ENCODE results near the gene SHC4.

The SHC4 gene

DNA sequence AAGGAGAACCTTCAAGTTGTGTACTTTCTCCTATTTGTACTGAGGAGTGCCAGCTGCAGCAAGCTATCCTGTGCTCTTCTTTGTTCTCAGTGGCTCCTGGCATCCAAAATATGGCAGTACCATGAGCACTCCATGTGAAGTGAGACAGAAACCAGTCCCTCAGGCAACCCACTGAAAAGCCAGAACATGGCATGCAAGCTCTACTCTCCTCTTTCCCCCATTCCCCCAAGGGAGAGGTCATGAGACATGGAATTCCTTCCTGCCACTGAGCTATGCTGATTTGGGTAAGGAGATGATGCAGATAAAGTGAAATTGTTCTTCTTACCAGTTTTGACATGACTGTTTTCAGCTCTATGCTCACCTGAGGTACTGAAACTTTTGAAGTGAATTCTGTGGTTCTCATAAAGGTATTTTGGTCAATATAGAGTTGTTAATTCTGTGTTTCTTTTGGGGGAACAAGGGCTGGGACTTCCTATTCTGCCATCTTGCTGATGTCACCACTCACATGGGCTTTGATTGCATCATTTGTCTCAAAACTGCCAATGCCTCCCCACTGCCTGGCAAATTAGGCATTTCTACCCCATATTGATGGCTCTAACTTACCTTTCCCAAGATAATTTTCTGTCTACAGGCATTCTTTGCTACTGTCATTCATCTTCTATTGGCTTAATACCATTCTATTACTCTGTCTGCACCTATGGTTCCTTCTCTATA, 130.0 kb downstream of the SHC4 start:
- DNase-seq: no peak

DNA sequence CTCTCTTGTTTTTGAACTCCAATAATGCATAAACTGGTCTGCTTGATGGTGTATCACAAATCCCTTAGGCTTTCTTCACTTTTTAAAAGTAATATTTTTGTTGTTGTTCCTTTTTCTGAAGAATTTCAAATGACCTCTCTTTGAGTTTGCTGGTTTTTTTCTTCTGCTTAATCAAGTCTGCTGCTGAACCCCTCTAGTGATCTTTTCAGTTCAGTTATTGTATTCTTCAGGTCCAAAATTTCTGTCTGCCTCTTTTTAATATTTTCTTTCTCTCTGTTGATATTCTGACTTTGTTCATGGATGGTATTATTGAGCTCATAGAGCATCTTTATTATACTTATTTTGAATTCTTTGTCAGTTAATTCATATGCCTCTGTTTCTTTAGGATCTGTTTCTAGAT, 131.1 kb downstream of the SHC4 start:
- no peak for DNase-seq

DNA sequence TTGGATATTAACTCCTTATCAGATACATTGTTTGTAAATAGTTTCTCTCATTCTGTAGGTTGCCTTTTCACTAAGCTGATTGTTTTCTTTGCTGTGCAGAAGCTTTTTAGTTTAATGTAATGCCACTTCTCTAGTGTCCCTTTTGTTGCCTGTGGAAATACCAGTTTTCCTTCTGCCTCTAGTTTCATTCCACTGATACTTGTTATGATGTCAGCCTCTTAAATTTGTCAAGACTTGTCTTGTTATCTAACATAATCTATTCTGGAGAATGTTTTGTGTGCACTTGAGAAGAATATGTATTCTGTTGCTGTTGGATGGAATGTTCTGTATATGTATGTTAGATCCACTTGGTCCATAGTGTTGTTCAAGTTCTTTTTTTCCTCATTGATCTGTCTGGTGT, 134.8 kb downstream of the SHC4 start:
- DNase-seq: no peak

DNA sequence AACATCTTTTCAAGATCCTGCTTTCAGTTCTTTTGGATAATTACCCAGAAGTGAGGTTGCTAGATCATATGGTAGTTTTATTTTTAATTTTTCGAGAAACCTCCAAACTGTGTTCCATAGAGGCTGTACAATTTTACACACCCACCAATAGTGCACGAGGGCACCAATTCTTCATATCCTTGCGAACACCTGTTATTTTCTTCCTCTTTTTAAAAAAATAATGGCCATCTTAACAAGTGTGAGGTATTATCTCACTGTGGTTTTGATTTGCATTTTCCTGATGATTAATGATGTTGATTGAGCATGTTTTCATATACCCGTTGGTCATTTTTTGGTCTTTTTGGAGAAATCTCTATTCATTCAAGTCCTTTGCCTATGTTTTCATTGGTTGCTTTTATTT, 135.2 kb downstream of the SHC4 start:
- no peak for DNase-seq

DNA sequence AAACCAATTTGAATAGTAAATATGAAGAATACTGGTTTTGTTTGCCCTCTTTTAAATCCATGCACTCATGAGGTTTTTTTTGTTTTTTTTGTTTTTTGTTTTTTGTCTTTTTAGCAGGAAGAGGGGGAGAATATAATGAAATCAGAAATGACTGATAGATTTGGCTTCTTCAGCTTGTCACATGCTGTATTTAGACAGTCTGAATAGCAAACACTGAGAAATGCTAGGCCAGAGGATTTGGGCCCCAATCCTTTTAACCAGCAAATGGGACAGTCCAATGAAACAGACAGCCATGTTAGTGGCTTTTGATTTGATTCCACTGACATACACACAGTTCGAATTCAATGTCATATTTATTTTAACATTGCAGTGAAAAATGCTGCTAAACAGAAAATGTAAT, 138.6 kb downstream of the SHC4 start:
- DNase-seq: no peak

DNA sequence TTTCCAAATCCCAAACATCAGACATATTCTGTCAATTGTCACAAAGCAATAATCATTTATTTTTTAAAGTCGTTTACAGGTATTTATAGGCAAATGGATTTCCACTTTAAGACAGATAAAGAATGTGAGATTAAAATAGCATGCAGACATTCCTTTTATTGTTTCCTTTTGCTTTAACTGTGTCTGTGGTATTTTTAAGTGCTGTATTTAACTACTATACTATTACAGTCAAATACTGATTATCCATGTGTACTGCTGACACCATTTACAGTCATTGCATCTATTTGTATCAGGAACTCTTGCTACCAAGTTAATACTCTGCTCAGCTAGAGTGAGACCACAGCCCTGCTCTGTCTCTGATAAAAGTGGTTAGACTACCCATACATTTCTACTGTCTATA, 140.0 kb downstream of the SHC4 start:
- DNase-seq: no peak

DNA sequence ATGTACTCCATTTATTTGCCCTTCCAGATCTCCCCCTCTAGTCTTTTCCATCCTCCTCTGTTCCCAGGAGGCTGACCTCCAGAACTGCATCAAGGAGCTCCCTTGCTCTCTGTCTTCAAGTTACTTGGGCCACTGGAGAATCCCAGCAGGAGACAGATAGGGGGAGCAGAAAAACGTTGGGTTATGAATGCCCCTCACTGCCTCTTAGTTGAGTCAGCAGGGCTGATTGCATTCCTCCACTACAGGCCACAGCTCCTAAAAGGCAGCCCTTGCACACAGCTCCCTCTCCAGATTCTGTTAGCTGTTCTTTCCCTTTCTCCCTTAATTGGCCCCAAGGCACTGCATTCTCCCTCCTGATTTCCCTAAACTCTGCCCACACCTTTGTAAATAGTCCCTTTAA, 140.5 kb downstream of the SHC4 start:
- no peak for DNase-seq

DNA sequence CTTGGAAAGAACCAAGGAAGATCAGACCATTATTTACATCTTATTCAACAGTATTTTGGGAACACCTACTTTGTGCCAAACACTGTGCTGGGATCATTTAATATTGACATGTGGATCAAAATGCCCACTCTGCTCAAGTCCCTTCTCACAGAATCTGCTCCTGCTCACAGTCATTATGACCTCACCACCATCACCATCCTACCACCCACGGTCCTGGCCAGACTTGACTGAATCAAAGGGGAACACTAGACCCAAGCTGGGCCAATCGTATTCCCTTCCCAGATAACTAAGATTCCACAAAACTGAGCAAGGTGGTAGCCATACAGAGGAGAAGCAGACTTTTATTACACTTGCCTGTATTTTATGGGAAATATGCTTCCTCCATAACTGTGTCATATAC, 149.4 kb downstream of the SHC4 start:
- DNase-seq: no peak

DNA sequence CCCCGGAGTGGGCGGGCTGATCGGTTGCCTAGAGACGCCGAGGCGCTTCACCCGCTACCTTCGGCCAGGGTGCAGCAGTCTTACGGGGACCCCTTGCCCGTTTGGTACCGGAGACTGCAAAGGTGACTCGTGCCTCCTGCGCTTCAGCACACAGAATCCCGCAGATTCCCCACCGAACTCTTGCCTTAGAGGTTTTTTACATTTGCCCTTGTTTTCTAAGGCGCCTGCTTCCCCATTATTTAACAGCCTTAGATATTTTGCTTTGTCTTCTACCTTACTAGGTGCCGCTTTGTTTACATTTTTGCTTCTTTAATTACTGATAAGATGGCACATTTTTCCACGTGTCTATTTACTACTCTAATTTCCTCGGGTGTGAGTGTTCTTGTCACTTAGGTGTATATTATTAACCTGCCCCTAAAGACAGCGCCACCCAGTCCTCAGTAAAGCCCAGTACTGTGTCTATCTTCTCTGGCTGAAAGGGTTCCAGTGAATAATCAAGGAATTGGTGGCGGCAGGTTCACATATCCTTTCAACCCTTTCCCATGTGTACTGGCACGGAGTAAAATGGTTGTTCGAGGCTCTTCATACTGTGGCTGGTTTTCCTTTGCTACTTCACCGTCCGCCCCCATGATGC, 152.3 kb downstream of the SHC4 start:
- DNase-seq: no peak

DNA sequence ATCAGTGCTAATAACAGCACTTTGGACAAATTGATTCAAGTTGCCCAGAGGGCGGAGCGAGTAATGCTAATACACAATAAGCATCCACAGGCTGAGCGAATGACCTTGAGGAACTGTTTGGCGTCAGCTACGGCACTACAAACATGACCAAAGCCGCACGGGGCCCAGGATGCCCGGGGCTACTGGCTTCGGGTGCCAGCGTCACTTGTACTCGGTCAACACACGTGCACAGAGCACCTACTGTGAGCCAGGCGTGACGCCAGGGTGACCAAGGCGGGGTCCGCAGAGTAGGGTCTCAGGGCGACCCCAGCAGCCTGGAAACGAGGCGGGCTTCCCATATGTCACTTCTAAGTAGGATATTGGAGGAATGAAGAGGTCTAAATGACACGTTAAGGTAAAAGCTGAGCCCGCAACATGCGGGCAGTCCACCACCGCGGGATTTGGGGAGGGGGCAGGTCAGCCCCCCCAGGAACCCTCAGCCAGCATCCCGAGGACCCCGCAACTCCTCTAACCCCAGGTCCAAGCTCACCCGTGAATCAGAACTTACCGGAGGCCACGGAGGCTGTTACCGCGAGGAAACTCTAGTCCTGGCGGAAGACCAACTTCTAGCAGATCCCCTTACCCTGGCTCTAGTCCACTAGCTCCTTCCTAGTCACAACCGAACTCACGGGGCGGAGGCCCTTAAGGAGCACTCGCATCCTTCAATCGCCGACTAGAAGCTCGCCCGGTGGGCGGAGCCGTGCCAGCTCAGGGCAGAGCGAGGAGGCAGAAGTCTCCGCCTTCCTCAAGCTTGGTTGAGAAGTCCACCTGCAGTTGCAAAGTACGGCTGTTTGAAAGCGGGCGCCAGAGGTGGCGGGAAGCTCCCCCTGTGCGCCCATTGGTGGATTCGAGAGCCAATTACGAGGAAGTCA, 153.1 kb downstream of the SHC4 start, which contains the start of gene CEP152:
CEP152 (minus strand) TSS at position 656 of the 911 bp plus-strand sequence. CDS start 5,420 bp downstream, outside the sequence.
- peak; percentile 87 for DNase-seq

DNA sequence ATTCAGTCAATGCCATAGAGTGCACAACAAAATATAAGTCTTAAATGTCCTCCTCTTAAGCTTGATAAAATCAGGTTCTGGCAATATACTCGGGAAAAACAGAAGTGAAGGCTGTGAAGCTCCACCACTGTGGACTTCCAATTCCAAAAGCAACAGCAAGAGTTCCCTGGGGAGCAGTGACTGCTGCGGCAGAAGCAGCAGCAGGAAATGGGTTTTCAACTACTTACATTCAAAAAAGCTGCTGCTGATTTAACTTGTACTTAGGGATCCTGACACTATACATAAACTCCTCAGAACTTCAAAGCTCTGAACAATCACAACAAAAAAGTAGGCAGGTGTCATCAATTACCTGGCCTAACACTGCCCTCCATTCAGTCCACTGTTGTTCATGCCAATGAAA, 157.6 kb downstream of the SHC4 start:
- no peak for DNase-seq

DNA sequence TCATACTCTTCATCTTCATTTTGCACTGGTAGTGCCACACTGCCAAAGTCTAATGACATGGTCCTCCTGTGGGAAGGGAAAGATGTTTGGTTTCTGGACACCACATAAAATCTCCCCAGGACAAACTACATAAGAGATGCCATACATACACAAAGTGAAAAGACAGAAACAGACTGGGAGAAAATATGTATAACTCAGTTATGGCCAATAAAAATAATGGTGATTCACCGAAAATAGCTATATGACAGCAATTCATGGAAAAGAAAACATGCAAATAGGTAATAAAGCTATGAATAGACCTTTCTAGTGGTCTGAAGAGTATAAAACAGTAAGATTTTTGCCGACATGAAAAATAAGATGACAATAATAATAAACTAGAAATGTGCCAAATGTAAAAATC, 158.1 kb downstream of the SHC4 start:
- no peak for DNase-seq

DNA sequence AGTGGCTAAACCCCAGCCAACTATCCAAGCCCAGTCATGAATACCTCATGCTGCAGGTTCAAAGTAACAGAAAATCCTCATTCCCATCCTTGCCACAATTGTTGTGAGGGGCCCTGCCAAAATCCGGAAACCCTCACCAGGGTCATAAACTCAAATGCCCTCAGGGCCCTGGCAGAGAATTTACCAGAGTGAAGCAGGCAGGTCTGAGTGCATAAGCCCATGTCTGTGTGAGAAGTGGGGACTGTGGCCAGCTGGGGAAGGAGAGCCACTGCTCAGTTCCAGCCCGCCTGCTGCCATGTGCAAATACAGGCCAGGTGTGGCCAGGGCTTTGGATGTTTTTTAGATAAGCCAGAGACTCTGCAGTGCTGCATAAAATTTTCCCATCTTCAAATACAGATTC, 159.8 kb downstream of the SHC4 start:
- DNase-seq: no peak

DNA sequence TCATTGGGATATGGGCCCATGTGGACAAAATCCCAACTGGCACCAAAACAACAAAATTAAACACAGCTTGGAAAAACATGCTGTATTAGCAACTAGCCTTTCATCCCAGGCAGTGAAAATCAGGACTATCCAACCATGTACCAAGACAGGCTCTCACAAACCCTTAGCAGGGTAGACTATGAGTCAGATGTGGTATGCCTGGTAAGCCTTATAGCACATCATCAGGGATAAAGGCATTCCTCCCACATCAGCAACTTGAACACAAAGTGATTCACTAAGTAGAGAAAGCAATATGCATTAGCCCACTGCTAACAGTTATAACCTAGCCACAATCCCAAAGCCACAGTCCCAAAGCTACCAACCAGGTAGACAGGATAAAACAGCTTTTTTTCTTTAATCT, 160.9 kb downstream of the SHC4 start:
- DNase-seq: no peak

DNA sequence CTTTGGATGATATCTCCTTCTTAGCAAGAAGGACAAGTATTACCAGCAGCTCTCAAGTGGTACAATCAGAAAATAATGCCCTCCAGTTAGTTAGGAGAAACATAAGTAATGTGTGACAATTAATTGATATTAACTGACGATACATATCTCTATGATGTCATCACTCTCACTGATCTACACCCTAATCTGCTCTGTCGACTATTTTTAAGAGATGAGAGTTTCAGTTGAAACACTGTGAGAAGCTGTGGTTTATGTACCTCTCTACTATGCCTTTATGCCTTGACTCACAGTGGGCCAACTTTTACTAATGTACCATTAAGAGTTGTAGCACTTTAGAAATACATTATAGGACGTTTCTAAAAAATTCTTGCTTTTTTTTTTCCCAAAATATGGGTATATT, 161.5 kb downstream of the SHC4 start:
- DNase-seq: no peak

DNA sequence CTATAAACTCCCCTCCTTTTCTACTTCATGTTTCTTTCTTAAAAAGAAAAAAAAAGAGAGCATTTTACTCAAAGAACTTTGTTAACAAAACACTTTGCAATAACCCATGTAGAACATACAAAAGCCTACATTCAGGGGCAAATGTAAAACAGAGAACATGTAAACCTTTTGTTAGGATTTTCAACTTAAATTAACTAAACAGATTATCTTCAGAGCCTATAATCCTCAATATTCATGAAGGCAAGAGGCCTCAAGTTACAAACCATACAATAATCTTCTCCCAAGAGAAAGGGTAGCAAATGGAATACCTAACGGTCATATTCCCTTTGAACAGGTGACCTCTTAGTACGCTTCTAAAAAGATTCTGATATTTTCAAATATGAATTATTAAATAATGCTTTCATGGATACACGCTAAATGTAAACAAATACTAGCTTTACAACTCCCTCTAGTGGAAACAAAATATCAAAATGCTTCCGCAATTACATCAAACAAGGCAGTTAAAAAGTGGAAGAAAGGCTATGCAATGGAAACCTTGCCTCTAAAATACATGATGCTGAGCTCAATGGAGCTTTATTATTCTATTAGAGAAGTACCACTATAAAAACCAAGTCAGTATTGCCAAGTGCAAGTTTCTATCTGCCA, 162.8 kb downstream of the SHC4 start:
- DNase-seq: no peak

DNA sequence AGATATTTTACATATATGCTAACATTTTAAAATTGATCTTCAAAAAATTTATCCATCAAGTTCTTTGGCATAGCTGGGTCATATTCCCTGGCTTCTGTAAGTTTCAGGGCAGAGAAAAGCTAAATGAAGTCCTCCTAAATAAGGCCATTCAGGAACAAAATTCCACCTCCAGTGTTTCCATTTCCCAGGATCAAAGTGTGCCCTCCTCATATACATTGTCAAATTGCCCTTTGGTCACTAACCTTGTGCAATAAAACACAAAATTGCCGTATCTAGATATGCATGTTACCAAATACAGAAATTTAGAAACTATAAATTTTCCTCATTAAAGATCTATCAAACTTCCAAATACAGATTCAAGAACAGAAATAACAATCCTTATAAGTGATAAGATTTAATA, 163.5 kb downstream of the SHC4 start:
- DNase-seq: no peak

DNA sequence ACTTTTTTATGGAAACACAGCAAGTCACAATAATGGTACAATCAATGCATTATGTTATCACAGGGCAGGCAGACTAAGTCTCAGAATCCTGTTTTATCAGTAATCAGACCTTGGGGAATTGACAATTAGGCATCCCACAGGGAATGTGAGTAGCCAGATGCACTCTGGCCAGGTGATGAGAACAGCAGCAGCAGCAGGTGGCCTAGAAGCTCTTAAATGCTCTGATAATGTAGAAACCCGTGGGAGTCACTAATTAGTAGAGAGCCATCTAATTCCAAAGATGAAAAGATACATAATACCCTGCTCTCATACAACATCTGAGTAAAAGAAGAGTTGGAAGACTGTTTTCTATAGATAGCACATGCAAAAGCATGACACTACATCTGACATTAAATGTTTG, 165.4 kb downstream of the SHC4 start:
- no peak for DNase-seq

DNA sequence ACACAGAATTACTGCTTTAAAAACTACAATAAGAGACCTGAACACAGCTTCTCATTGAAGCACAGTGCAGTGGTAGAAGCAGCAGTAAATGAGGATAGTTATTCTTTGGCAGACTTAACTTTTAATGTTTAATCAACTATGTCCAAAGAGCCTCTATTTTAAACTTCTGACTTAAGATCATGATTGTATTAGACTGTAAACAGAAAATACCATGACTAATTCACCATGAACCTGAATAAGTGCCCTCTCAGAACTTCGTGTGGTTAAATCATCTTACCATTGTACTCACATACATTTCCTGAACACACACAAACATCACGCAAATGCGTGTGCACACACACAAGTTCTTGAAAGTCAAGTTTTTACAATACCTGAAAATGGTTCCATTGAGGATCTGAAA, 166.8 kb downstream of the SHC4 start:
- DNase-seq: no peak

DNA sequence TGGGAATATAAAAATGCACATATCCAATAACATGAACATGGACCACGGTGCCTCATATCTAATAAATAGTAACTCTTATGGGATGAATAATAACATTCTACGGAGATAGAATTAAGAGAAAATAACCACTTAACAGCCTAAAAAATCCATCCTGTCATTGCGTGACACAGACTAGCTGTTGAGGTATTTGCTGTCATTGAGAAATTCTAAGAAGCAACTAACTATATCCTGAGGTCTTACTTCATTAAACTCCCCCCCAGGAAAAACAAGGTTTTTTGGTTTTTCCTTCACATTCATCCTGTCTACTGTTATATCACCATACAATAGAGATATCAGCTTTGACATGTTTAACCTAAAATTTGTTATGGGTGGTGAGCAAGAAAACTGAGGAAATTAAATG, 167.2 kb downstream of the SHC4 start:
- DNase-seq: no peak

DNA sequence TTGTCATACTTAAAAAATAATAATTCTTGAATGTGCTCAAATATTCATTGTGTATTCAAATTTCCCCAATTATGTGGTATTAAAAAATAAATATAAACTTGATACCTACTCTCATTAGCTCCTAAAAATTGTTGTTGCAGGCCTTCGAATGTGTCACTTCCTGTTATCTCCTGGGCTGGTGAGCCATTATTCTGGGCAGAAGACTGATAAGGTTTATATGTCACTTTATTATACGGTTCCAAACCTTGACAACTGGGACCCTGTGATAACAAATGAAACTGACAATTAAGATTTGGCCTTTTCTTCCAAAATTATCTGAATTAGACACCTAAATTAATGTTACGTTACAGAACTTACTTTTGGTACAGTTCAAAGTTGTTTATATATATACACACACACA, 167.8 kb downstream of the SHC4 start:
- DNase-seq: no peak

DNA sequence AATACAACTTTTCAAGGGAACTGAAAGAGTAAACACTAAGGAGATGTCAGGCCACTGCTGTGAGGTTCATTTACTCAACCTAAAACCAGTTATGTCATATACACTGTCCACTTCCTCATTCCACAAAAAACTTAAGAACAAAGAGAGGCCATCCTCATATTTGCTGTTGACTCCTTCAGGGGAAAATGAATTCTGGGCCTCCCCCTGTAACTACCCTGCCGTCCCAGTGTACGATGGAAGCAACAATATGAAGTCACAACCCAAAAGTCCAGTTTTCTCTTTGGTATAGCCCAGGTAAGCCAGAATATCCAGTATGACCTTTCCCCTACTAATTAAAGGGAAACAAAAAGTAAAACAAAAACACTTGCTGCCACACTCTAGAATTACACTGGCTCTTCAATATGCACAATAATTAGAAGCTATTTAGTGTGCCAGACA, 169.0 kb downstream of the SHC4 start:
- no peak for DNase-seq

DNA sequence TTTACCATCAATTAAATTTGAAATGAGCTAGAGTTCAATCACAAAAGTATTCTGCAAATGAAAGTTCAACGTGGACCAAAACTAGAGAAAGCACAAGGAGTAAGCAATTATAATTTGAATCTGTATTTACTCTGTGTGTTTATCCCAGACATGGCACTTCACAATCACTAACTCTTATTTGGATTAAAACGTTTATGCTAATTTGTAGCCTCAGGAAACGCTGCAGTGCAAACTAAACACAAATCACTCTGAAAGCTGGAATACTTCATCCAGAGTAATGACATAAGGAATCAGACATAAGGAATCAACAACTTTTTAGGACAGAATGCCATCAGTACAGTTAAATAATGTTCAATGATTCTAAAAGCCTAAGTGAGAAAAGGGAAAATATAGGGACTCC, 171.3 kb downstream of the SHC4 start:
- no peak for DNase-seq
